Uterus (tissue), 2 donors: ENCODE measurements around the gene C16orf82.

Experiments used
- CTCF ChIP-seq, 4 experiments: fragments of 200-600 bp in 2 of 4; fragments of 450-650 bp in 2 of 4; sonication (generic) in 2 of 4; IDR thresholded peaks; one replicate each; pipeline ENCODE4 v1.5.1; 2016 to 2019; ENCODE audit warnings: antibody characterized with exemption in 4 of 4, mild to moderate bottlenecking in 2 of 4, moderate library complexity in 1 of 4
- POLR2A ChIP-seq, 2 donors: fragments of 450-650 bp; IDR thresholded peaks; one replicate each; pipeline ENCODE4 v1.6.1; 2016; ENCODE audit warnings: antibody characterized with exemption in 2 of 2, mild to moderate bottlenecking in 1 of 2, moderate library complexity in 1 of 2

GRCh38 chr16:27118526-27118925 is 51.8 kb downstream of the C16orf82 start:
- TF ChIP-seq CTCF (IDR thresholded peaks at IDR 0.05) (no peak), POLR2A (IDR thresholded peaks at IDR 0.05) (no peak)
